Transverse colon (tissue), 3 donors: ENCODE measurements around the gene CALML3.

Source experiments
- POLR2A ChIP-seq: fragments of 450-650 bp; IDR thresholded peaks from one replicate; pipeline ENCODE4 v1.6.1; 2016; ENCODE audit warnings: antibody characterized with exemption, mild to moderate bottlenecking, moderate library complexity
- TF ChIP-seq, protein P1 (sequence below), 5 experiments: fragments of 200-600 bp in 3 of 5; fragments of 450-650 bp in 2 of 5; sonication (generic) in 3 of 5; IDR thresholded peaks; 1 replicate in 2 of 5; 2 replicates in 3 of 5; pipeline ENCODE4 v1.5.1; 2016 to 2017; ENCODE audit warnings: antibody characterized with exemption in 5 of 5, inconsistent platforms in 3 of 5, mild to moderate bottlenecking in 2 of 5, moderate library complexity in 1 of 5

DNA sequence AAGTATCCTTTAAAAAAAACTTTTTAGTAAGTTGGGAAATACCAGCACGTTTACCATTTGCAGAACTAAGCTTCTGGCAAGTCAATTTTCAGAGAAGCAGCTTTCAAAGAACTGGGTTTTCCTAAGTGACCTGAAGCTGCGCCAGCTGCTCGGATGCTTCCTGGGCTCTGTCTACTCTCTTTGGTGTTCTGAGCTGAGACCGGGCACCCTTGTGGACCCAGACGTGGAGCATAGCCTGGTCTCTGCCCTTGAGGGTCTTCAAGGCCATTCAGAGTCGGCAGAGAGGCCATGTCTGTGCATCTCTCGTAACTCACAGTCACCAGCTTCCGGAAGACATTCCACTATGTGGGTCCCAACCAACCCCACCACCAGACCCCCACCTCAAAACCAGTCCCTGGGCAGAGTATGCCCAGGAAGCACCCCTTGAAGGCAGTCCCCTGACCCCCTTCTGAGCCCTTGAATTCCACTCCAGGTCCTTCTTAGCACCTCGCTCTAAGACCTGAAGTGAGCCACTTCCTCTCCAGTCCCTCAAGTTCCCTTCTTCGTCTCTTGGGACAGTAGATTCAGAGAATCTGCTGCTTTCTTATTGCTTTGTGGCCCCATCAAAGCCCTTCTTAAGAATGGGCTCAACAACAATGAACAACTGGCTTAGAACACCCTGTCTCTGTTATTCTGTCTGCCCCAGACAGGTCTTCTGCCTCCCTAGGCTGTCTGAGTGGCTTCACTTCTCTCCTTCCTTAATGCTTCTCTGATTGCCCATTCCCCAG, 33.9 kb upstream of the CALML3 start:
- TF ChIP-seq, protein P1, sequence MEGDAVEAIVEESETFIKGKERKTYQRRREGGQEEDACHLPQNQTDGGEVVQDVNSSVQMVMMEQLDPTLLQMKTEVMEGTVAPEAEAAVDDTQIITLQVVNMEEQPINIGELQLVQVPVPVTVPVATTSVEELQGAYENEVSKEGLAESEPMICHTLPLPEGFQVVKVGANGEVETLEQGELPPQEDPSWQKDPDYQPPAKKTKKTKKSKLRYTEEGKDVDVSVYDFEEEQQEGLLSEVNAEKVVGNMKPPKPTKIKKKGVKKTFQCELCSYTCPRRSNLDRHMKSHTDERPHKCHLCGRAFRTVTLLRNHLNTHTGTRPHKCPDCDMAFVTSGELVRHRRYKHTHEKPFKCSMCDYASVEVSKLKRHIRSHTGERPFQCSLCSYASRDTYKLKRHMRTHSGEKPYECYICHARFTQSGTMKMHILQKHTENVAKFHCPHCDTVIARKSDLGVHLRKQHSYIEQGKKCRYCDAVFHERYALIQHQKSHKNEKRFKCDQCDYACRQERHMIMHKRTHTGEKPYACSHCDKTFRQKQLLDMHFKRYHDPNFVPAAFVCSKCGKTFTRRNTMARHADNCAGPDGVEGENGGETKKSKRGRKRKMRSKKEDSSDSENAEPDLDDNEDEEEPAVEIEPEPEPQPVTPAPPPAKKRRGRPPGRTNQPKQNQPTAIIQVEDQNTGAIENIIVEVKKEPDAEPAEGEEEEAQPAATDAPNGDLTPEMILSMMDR (IDR thresholded peaks at IDR 0.05) = no peak
- no peak for TF ChIP-seq POLR2A
